ENCODE data around the gene AFDN.

AFDN gene

GRCh38 chr6:167849846-167850459 is 23.2 kb downstream of the AFDN start:
- Histone ChIP-seq H2AFZ (ENCODE audit: low read length) (no peak overlapping the region), H3K27me3 (replicated peaks; ENCODE audit: insufficient read depth, low read length) (no peaks in the 10 kb centered on the region), H4K20me1 (ENCODE audit: insufficient read depth, low read length) (no peaks in the 10 kb centered on the region), H3K9me2 (replicated peaks; ENCODE audit: insufficient read depth, low read length) (no peaks in the 10 kb centered on the region), H3K79me2 (ENCODE audit: low read length) (no peaks in the 10 kb centered on the region), H3K4me2 (ENCODE audit: low read depth, low read length) (no peak overlapping the region), H3K4me1 (ENCODE audit: low read length) (0 out of 2 replicates have a peak, but pooled peaks cover 6% of the 10 kb centered on the region), H3K9me3 (replicated peaks; ENCODE audit: insufficient read depth, low read length) (no peaks in the 10 kb centered on the region), H3K4me3 (ENCODE audit: low read length) (no peak overlapping the region), H3K27ac (ENCODE audit: low read length) (no peak overlapping the region), H3K36me3 (replicated peaks; ENCODE audit: insufficient read depth, low read length) (no peaks in the 10 kb centered on the region), H3K9ac (ENCODE audit: low read length) (no peak overlapping the region), H3F3A (ENCODE audit: insufficient read depth, low read length) (no peaks in the 10 kb centered on the region)
- peak; percentile 28 for DNase-seq
- TF ChIP-seq EZH2 (optimal IDR thresholded peaks at IDR 0.05; ENCODE audit: low read depth, low read length) (no peak), CTCF (IDR thresholded peaks at IDR 0.05; ENCODE audit: low read length) (no peak), EZH2phosphoT487 (IDR thresholded peaks at IDR 0.05; ENCODE audit: low read length) (no peak)

- Histone ChIP-seq H3K9me3 (replicated peaks; ENCODE audit: insufficient read depth, low read length) (no peaks in the 10 kb centered on the region), H3K79me2 (ENCODE audit: low read length) (0 out of 2 replicates have a peak, but pooled peaks cover 3% of the 10 kb centered on the region), H3K27ac (ENCODE audit: low read length) (no peak overlapping the region), H3K4me3 (ENCODE audit: low read length) (no peak overlapping the region), H3K9me2 (replicated peaks; ENCODE audit: insufficient read depth, low read length) (no peaks in the 10 kb centered on the region), H4K20me1 (ENCODE audit: insufficient read depth, low read length) (no peaks in the 10 kb centered on the region), H3K27me3 (replicated peaks; ENCODE audit: insufficient read depth, low read length) (no peaks in the 10 kb centered on the region), H3K4me1 (ENCODE audit: low read length) (0 out of 2 replicates have a peak, but pooled peaks cover 6% of the 10 kb centered on the region), H3K4me2 (ENCODE audit: low read depth, low read length) (no peak overlapping the region), H3F3A (ENCODE audit: insufficient read depth, low read length) (no peaks in the 10 kb centered on the region), H3K36me3 (replicated peaks; ENCODE audit: insufficient read depth, low read length) (no peaks in the 10 kb centered on the region), H3K9ac (ENCODE audit: low read length) (no peak overlapping the region), H2AFZ (ENCODE audit: low read length) (no peak overlapping the region)
- DNase-seq = no peak
- no peak for TF ChIP-seq EZH2phosphoT487 (IDR thresholded peaks at IDR 0.05; ENCODE audit: low read length)
- no peak for TF ChIP-seq EZH2 (optimal IDR thresholded peaks at IDR 0.05; ENCODE audit: low read depth, low read length)
- no peak for TF ChIP-seq CTCF (IDR thresholded peaks at IDR 0.05; ENCODE audit: low read length)
Measured at GRCh38 chr6:167850782-167851181, 24.1 kb downstream of the AFDN start.

GRCh38 chr6:167851370-167851952 is 24.8 kb downstream of the AFDN start:
- Histone ChIP-seq H3K79me2 (ENCODE audit: low read length) (0 out of 2 replicates have a peak, but pooled peaks cover 3% of the 10 kb centered on the region), H3K4me1 (ENCODE audit: low read length) (0 out of 2 replicates have a peak, but pooled peaks cover 6% of the 10 kb centered on the region), H3K4me2 (ENCODE audit: low read depth, low read length) (no peak overlapping the region), H3K9ac (ENCODE audit: low read length) (no peak overlapping the region), H3K27me3 (replicated peaks; ENCODE audit: insufficient read depth, low read length) (no peaks in the 10 kb centered on the region), H2AFZ (ENCODE audit: low read length) (no peak overlapping the region), H3K9me3 (replicated peaks; ENCODE audit: insufficient read depth, low read length) (no peaks in the 10 kb centered on the region), H3K9me2 (replicated peaks; ENCODE audit: insufficient read depth, low read length) (no peaks in the 10 kb centered on the region), H3K36me3 (replicated peaks; ENCODE audit: insufficient read depth, low read length) (no peaks in the 10 kb centered on the region), H3K4me3 (ENCODE audit: low read length) (no peak overlapping the region), H3F3A (ENCODE audit: insufficient read depth, low read length) (no peaks in the 10 kb centered on the region), H4K20me1 (ENCODE audit: insufficient read depth, low read length) (no peaks in the 10 kb centered on the region), H3K27ac (ENCODE audit: low read length) (no peak overlapping the region)
- TF ChIP-seq EZH2 (optimal IDR thresholded peaks at IDR 0.05; ENCODE audit: low read depth, low read length) = no peak
- no peak for TF ChIP-seq EZH2phosphoT487 (IDR thresholded peaks at IDR 0.05; ENCODE audit: low read length)
- no peak for TF ChIP-seq CTCF (IDR thresholded peaks at IDR 0.05; ENCODE audit: low read length)
- DNase-seq = no peak

Measured in MM.1S (cell line).